ENCODE measurements around the gene CABYR.
"Not testable (repeated sequence)": the region's sequence is repeated elsewhere in the genome, so short reads cannot be mapped to it uniquely, and the experiment has no call there.

GRCh38 chr18:24149591-24149990 lies 10.7 kb downstream of the CABYR start:
- TF ChIP-seq EP300 (IDR thresholded peaks at IDR 0.05; ENCODE audit: borderline replicate concordance in 1 of 2, low read depth in 2 of 2, low read length in 2 of 2); CTCF (IDR thresholded peaks at IDR 0.05; ENCODE audit: control extremely low read depth in 1 of 3, insufficient read depth in 1 of 3, low read depth in 1 of 3, low read length in 3 of 3); RNF2 (IDR thresholded peaks at IDR 0.05; ENCODE audit: borderline replicate concordance, low read depth, low read length, missing control alignments, poor library complexity, severe bottlenecking); CEBPB (IDR thresholded peaks at IDR 0.05; ENCODE audit: low read depth, low read length); EGR1 (IDR thresholded peaks at IDR 0.05; ENCODE audit: borderline replicate concordance, low read depth, low read length); POLR2A (IDR thresholded peaks at IDR 0.05; ENCODE audit: control extremely low read depth in 1 of 2, low read depth in 2 of 2, low read length in 2 of 2); EZH2 (IDR thresholded peaks at IDR 0.05; ENCODE audit: low read depth, low read length, severe bottlenecking); CHD2 (IDR thresholded peaks at IDR 0.05; ENCODE audit: low read length); YY1 (IDR thresholded peaks at IDR 0.05; ENCODE audit: low read depth, low read length); TAF1 (IDR thresholded peaks at IDR 0.05; ENCODE audit: low read depth, low read length); CREB1 (IDR thresholded peaks at IDR 0.05); SIX5 (IDR thresholded peaks at IDR 0.05; ENCODE audit: low read depth, low read length); SIN3A (conservative IDR thresholded peaks at IDR 0.05 in 1 of 2, IDR thresholded peaks at IDR 0.05 in 1 of 2; ENCODE audit: low read depth in 1 of 2, low read length in 2 of 2); GABPA (IDR thresholded peaks at IDR 0.05; ENCODE audit: borderline replicate concordance, insufficient read depth, low read length): not testable (repeated sequence)

Data from H1 (cell line).